B cell (primary cell): ENCODE data around the gene PTPRO. TPM values are rescaled to one million over a fixed set of nuclear protein-coding genes. Genes with fewer than 3 reads are reported as not detected.

Experiments used
- ATAC-seq: fragments of 200-7000 bp; cut with Tn5 transposase; one replicate; pipeline ENCODE4 v1.10.0; 2021; ENCODE audit warnings: low read depth, mild to moderate bottlenecking, moderate number of reproducible peaks, moderate library complexity
- CTCF ChIA-PET: fragments of 350-600 bp; sonication (Branson Sonifier 250); formaldehyde crosslinking; loops from one replicate; lab custom pipeline; 2021; ENCODE audit warnings: antibody characterized with exemption, inconsistent platforms; lab: Charles Lee
- POLR2A ChIA-PET: fragments of 350-600 bp; sonication (Branson Sonifier 250); formaldehyde crosslinking; loops from one replicate; lab custom pipeline; 2021; ENCODE audit warnings: antibody characterized with exemption; lab: Charles Lee
- DNase-seq: peaks from one replicate; pipeline ENCODE4 v3.0.0; 2013
- H2AFZ ChIP-seq: 2 replicates; pipeline ENCODE4 v1.6.1; 2012; ENCODE audit warnings: mild to moderate bottlenecking, low read depth, low read length; ENCODE audit not compliant: insufficient read depth, poor library complexity, severe bottlenecking
- H3K27ac ChIP-seq, 2 donors: 1 replicate in 1 of 2; 2 replicates in 1 of 2; pipeline ENCODE4 v1.5.1; 2012 to 2013; ENCODE audit warnings: low read length in 2 of 2, mild to moderate bottlenecking in 2 of 2, moderate library complexity in 1 of 2
- H3K27me3 ChIP-seq, 4 experiments: fragments of 200-600 bp in 1 of 4; sonication (generic) in 1 of 4; replicated peaks in 1 of 4; 1 replicate in 2 of 4; 2 replicates in 2 of 4; pipeline versions ENCODE4 v1.6.1 to v1.7.0; 2013 to 2016; ENCODE audit warnings: low read length in 3 of 4, mild to moderate bottlenecking in 2 of 4, mixed read lengths in 1 of 4, moderate library complexity in 1 of 4; ENCODE audit not compliant: insufficient read depth in 4 of 4, control insufficient read depth in 3 of 4; ENCODE audit errors: control extremely low read depth in 1 of 4
- H3K36me3 ChIP-seq, 2 experiments: replicated peaks in 1 of 2; 1 replicate in 1 of 2; 2 replicates in 1 of 2; pipeline versions ENCODE4 v1.6.1 to v1.7.1; 2013; ENCODE audit warnings: low read length in 1 of 2; ENCODE audit not compliant: insufficient read depth in 2 of 2, control insufficient read depth in 1 of 2; ENCODE audit errors: control extremely low read depth in 1 of 2, extremely low read depth in 1 of 2
- H3K4me1 ChIP-seq, 2 donors: fragments of 200-600 bp in 1 of 2; sonication (generic) in 1 of 2; 1 replicate in 1 of 2; 2 replicates in 1 of 2; pipeline versions ENCODE4 v1.5.1 to v1.6.1; 2013 to 2017; ENCODE audit warnings: low read length in 2 of 2; ENCODE audit not compliant: control insufficient read depth in 2 of 2, insufficient read depth in 2 of 2
- H3K4me2 ChIP-seq: replicated peaks from 2 replicates; pipeline ENCODE3; 2012; ENCODE audit warnings: mild to moderate bottlenecking, low read depth, low read length; ENCODE audit not compliant: poor library complexity, severe bottlenecking
- H3K4me3 ChIP-seq, 5 experiments: fragments of 200-600 bp in 1 of 5; sonication (generic) in 1 of 5; 1 replicate in 3 of 5; 2 replicates in 2 of 5; pipeline versions ENCODE4 v1.5.1 to v1.7.0; 2011 to 2016; ENCODE audit warnings: low read length in 4 of 5, mild to moderate bottlenecking in 4 of 5, low read depth in 2 of 5, control low read depth in 1 of 5, moderate library complexity in 1 of 5; ENCODE audit not compliant: insufficient read depth in 1 of 5; ENCODE audit errors: control extremely low read depth in 1 of 5, extremely low read depth in 1 of 5
- H3K79me2 ChIP-seq: fragments of 200-600 bp; sonication (generic); one replicate; pipeline ENCODE4 v1.6.0; 2016; ENCODE audit warnings: low read length; ENCODE audit not compliant: control insufficient read depth, insufficient read depth
- H3K9ac ChIP-seq: fragments of 200-600 bp; sonication (generic); 2 replicates; pipeline ENCODE4 v1.6.1; 2017; ENCODE audit warnings: mild to moderate bottlenecking, low read length, moderate library complexity
- H3K9me3 ChIP-seq, 3 donors: one replicate each; pipeline versions ENCODE4 v1.6.1 to v1.7.1; 2013; ENCODE audit warnings: low read length in 2 of 3; ENCODE audit not compliant: control insufficient read depth in 2 of 3, insufficient read depth in 1 of 3; ENCODE audit errors: control extremely low read depth in 1 of 3
- H4K20me1 ChIP-seq: 2 replicates; pipeline ENCODE4 v1.6.0; 2012; ENCODE audit warnings: mild to moderate bottlenecking, low read length; ENCODE audit not compliant: insufficient read depth, control insufficient read depth, poor library complexity, severe bottlenecking
- H3K27ac Mint-ChIP-seq: one replicate; pipeline ENCODE4 v1.8.0; 2021; ENCODE audit warnings: mixed read lengths
- H3K27me3 Mint-ChIP-seq: one replicate; pipeline ENCODE4 v1.8.0; 2021; ENCODE audit warnings: mixed read lengths
- H3K4me1 Mint-ChIP-seq: one replicate; pipeline ENCODE4 v1.8.0; 2021; ENCODE audit warnings: mixed read lengths
- H3K4me3 Mint-ChIP-seq: one replicate; pipeline ENCODE4 v1.8.0; 2021; ENCODE audit warnings: mixed read lengths
- H3K9me3 Mint-ChIP-seq: one replicate; pipeline ENCODE4 v1.8.0; 2022; ENCODE audit warnings: mixed read lengths; ENCODE audit not compliant: insufficient read depth
- CTCF ChIP-seq: fragments of 200-600 bp; IDR thresholded peaks from one replicate; pipeline ENCODE4 v1.8.0; 2022; ENCODE audit warnings: antibody characterized with exemption, mild to moderate bottlenecking
- EZH2 ChIP-seq: IDR thresholded peaks from 2 replicates; pipeline ENCODE4 v1.6.1; 2012; ENCODE audit warnings: borderline replicate concordance, low read depth, mild to moderate bottlenecking, moderate library complexity, low read length; ENCODE audit not compliant: insufficient read depth, poor library complexity, severe bottlenecking
- WGBS: methylation state at CpG from one replicate; pipeline ENCODE4 v1.1.5; 2013; ENCODE audit warnings: missing lambda C conversion rate; ENCODE audit not compliant: insufficient coverage; 5-methylcytosine and 5-hydroxymethylcytosine counted together
- intact Hi-C: fragments of 100-400 bp; cut with micrococcal nuclease; formaldehyde crosslinking; loops from one replicate; pipeline ENCODE4 v1.10.0; 2022
- polyA plus RNA-seq: library from polyadenylated mRNA; depleted of rRNA; stranded (reverse); fragments of >200 nt; gene quantifications from 2 replicates; pipeline ENCODE4 v1.2.3, GENCODE V29; 2012
- total RNA-seq, 2 donors: library from RNA; stranded (reverse); fragments of 120-200 nt in 1 of 2; gene quantifications; 1 replicate in 1 of 2; 2 replicates in 1 of 2; pipeline versions ENCODE4 v1.2.3 to v1.2.4, GENCODE V29; 2013 to 2022

The PTPRO gene
- total and polyA plus RNA-seq, 2 donors (not counting 1 experiment from before 2014, with no cell fraction given): 23.1 to 23.6 TPM

GRCh38 chr12:15629761-15630160, 307.5 kb downstream of the PTPRO start:
- intact Hi-C loops: no loop called here
- no peak overlapping the region for H3K4me2 ChIP-seq

More at GRCh38 chr12:15629761-15630160, 307.5 kb downstream of the PTPRO start:
- H3K4me1 ChIP-seq: no peaks in the 10 kb centered on the region
- H3K27ac Mint-ChIP-seq: no peak overlapping the region
- no peak overlapping the region for H3K4me3 Mint-ChIP-seq
- H4K20me1 ChIP-seq: no peaks in the 10 kb centered on the region
- TF ChIP-seq EZH2: no peak
- no peak for TF ChIP-seq CTCF
- no peaks in the 10 kb centered on the region for H3K9me3 Mint-ChIP-seq
- H3K27me3 Mint-ChIP-seq: peaks cover 3% of the 10 kb centered on the region
- no CpG with 5 or more reads among the region's 3 CpGs for WGBS
- H3K9me3 ChIP-seq: no peaks in the 10 kb centered on the region
- H3K27ac ChIP-seq: no peak overlapping the region
- ATAC-seq: no peak
- H3K36me3 ChIP-seq: no peaks in the 10 kb centered on the region
- H2AFZ ChIP-seq: no peak overlapping the region
- no peaks in the 10 kb centered on the region for H3K27me3 ChIP-seq
- POLR2A ChIA-PET: no interaction called here
- no peaks in the 10 kb centered on the region for H3K4me1 Mint-ChIP-seq
- H3K4me3 ChIP-seq: no peak overlapping the region
- DNase-seq: no peak
- CTCF ChIA-PET: no interaction called here
- H3K79me2 ChIP-seq: no peaks in the 10 kb centered on the region
- H3K9ac ChIP-seq: no peak overlapping the region
